Trophoblast cell (in vitro differentiated cells and primary cell): ENCODE measurements around the gene KCNQ1.
A peak's percentile ranks its signal among the peaks of the same experiment; 100 is the strongest.

Experiments
- DNase-seq, 2 donors: peaks; one replicate each; pipeline ENCODE4 v3.0.0-alpha.2; 2016
- H2AFZ ChIP-seq: 2 replicates; pipeline ENCODE4 v1.6.1; 2013; ENCODE audit warnings: low read length, moderate library complexity, mild to moderate bottlenecking; ENCODE audit not compliant: insufficient read depth, poor library complexity
- H2AK5ac ChIP-seq: 2 replicates; pipeline ENCODE4 v1.6.1; 2013; ENCODE audit warnings: mild to moderate bottlenecking, low read length
- H2BK120ac ChIP-seq: 2 replicates; pipeline ENCODE4 v1.6.1; 2013; ENCODE audit warnings: low read length, mild to moderate bottlenecking, moderate library complexity; ENCODE audit not compliant: insufficient read depth, poor library complexity
- H2BK12ac ChIP-seq: 2 replicates; pipeline ENCODE4 v1.6.1; 2013; ENCODE audit warnings: mild to moderate bottlenecking, low read length, moderate library complexity
- H2BK5ac ChIP-seq: 2 replicates; pipeline ENCODE4 v1.6.1; 2013; ENCODE audit warnings: low read length, low read depth, moderate library complexity, mild to moderate bottlenecking; ENCODE audit not compliant: poor library complexity
- H3K14ac ChIP-seq: 2 replicates; pipeline ENCODE4 v1.6.1; 2013; ENCODE audit warnings: mild to moderate bottlenecking, low read length
- H3K18ac ChIP-seq: 2 replicates; pipeline ENCODE4 v1.6.1; 2013; ENCODE audit warnings: mild to moderate bottlenecking, low read length
- H3K23ac ChIP-seq: 2 replicates; pipeline ENCODE4 v1.6.1; 2013; ENCODE audit warnings: low read length
- H3K27ac ChIP-seq: 2 replicates; pipeline ENCODE4 v1.5.1; 2013; ENCODE audit warnings: low read depth, mild to moderate bottlenecking, inconsistent platforms, low read length, moderate library complexity
- H3K27me3 ChIP-seq: 2 replicates; pipeline ENCODE4 v1.6.1; 2013; ENCODE audit warnings: inconsistent platforms, mild to moderate bottlenecking, low read length, moderate library complexity; ENCODE audit not compliant: insufficient read depth
- H3K36me3 ChIP-seq, 2 experiments: 1 replicate in 1 of 2; 2 replicates in 1 of 2; pipeline ENCODE4 v1.6.1; 2013; ENCODE audit warnings: low read length in 2 of 2, mild to moderate bottlenecking in 2 of 2, moderate library complexity in 1 of 2; ENCODE audit not compliant: insufficient read depth in 2 of 2, control insufficient read depth in 1 of 2
- H3K4ac ChIP-seq: 2 replicates; pipeline ENCODE4 v1.6.1; 2013; ENCODE audit warnings: low read depth, mild to moderate bottlenecking, low read length, moderate library complexity
- H3K4me1 ChIP-seq, 2 experiments: 1 replicate in 1 of 2; 2 replicates in 1 of 2; pipeline ENCODE4 v1.6.1; 2013; ENCODE audit warnings: low read length in 2 of 2, mild to moderate bottlenecking in 2 of 2, moderate library complexity in 1 of 2; ENCODE audit not compliant: insufficient read depth in 2 of 2, control insufficient read depth in 1 of 2
- H3K4me2 ChIP-seq: 2 replicates; pipeline ENCODE4 v1.6.1; 2013; ENCODE audit warnings: inconsistent platforms, mild to moderate bottlenecking, low read length, moderate library complexity
- H3K4me3 ChIP-seq: 2 replicates; pipeline ENCODE4 v1.5.1; 2013; ENCODE audit warnings: mild to moderate bottlenecking, low read depth, low read length, inconsistent platforms
- H3K79me1 ChIP-seq: one replicate; pipeline ENCODE4 v1.6.1; 2013; ENCODE audit warnings: low read length
- H3K79me2 ChIP-seq: 2 replicates; pipeline ENCODE4 v1.6.1; 2013; ENCODE audit warnings: low read length, mild to moderate bottlenecking; ENCODE audit not compliant: control insufficient read depth, insufficient read depth, poor library complexity
- H3K9ac ChIP-seq: 2 replicates; pipeline ENCODE4 v1.6.1; 2013; ENCODE audit warnings: mild to moderate bottlenecking, low read length
- H3K9me3 ChIP-seq: 2 replicates; pipeline ENCODE4 v1.6.1; 2013; ENCODE audit warnings: low read depth, mild to moderate bottlenecking, control low read depth, inconsistent platforms, low read length; ENCODE audit not compliant: insufficient read depth
- H4K12ac ChIP-seq: 2 replicates; pipeline ENCODE4 v1.6.1; 2013; ENCODE audit warnings: low read depth, mild to moderate bottlenecking, low read length, moderate library complexity
- H4K8ac ChIP-seq: 2 replicates; pipeline ENCODE4 v1.6.1; 2013; ENCODE audit warnings: low read depth, mild to moderate bottlenecking, low read length, moderate library complexity
- H4K91ac ChIP-seq: one replicate; pipeline ENCODE4 v1.6.1; 2013; ENCODE audit warnings: low read depth, mild to moderate bottlenecking, low read length, moderate library complexity
- WGBS: extraction: QIAGEN DNeasy Blood & Tissue Kit; methylation state at CpG from one replicate; pipeline ENCODE4 v1.1.7; 2013; ENCODE audit warnings: missing lambda C conversion rate; ENCODE audit not compliant: insufficient read length, insufficient coverage; ENCODE audit errors: extremely low coverage; 5-methylcytosine and 5-hydroxymethylcytosine counted together

Gene KCNQ1

GRCh38 chr11:2652333-2653197 lies 207.8 kb downstream of the KCNQ1 start:
- Histone ChIP-seq H3K79me2 (no peaks in the 10 kb centered on the region), H4K12ac (no peak overlapping the region), H3K4me1 (peaks cover 10 to 11% of the 10 kb centered on the region in 2 experiments), H3K4me3 (no peak overlapping the region), H3K9ac (no peak overlapping the region), H3K27ac (no peak overlapping the region), H3K4ac (no peak overlapping the region), H2AFZ (no peak overlapping the region), H2BK5ac (no peak overlapping the region), H3K4me2 (no peak overlapping the region), H2AK5ac (no peak overlapping the region), H4K8ac (no peak overlapping the region), H2BK120ac (no peak overlapping the region), H3K9me3 (peaks cover 35% of the 10 kb centered on the region), H3K23ac (no peak overlapping the region), H3K79me1 (no peaks in the 10 kb centered on the region), H3K27me3 (no peaks in the 10 kb centered on the region), H3K36me3 (no peaks in the 10 kb centered on the region), H2BK12ac (no peak overlapping the region), H4K91ac (no peak overlapping the region), H3K14ac (no peak overlapping the region), H3K18ac (no peak overlapping the region)
- DNase-seq: peak in 1 of 2 donors; percentile 4
- WGBS: no CpG with 5 or more reads among the region's 11 CpGs

GRCh38 chr11:2653198-2653551 lies 208.4 kb downstream of the KCNQ1 start:
- no peak for DNase-seq
- Histone ChIP-seq H3K36me3 (no peaks in the 10 kb centered on the region), H3K27me3 (no peaks in the 10 kb centered on the region), H4K91ac (no peak overlapping the region), H3K79me1 (no peaks in the 10 kb centered on the region), H3K4ac (no peak overlapping the region), H4K8ac (no peak overlapping the region), H3K9ac (no peak overlapping the region), H3K18ac (no peak overlapping the region), H3K14ac (no peak overlapping the region), H2BK5ac (no peak overlapping the region), H3K79me2 (no peaks in the 10 kb centered on the region), H2AFZ (no peak overlapping the region), H3K23ac (no peak overlapping the region), H2BK12ac (no peak overlapping the region), H3K4me2 (no peak overlapping the region), H2AK5ac (no peak overlapping the region), H3K4me3 (no peak overlapping the region), H3K27ac (no peak overlapping the region), H2BK120ac (no peak overlapping the region), H4K12ac (no peak overlapping the region), H3K4me1 (peaks cover 10 to 11% of the 10 kb centered on the region in 2 experiments), H3K9me3 (peaks cover 33% of the 10 kb centered on the region)
- WGBS: no CpG with 5 or more reads among the region's 1 CpG

GRCh38 chr11:2653930-2654739 lies 209.3 kb downstream of the KCNQ1 start:
- Histone ChIP-seq H2BK120ac (no peak overlapping the region), H3K4me1 (peaks cover 10 to 11% of the 10 kb centered on the region in 2 experiments), H3K23ac (no peak overlapping the region), H2BK5ac (no peak overlapping the region), H3K79me2 (no peaks in the 10 kb centered on the region), H3K9ac (no peak overlapping the region), H4K91ac (no peak overlapping the region), H3K4ac (no peak overlapping the region), H3K14ac (no peak overlapping the region), H3K27me3 (no peaks in the 10 kb centered on the region), H3K36me3 (no peaks in the 10 kb centered on the region), H2AK5ac (no peak overlapping the region), H2BK12ac (no peak overlapping the region), H3K27ac (no peak overlapping the region), H3K9me3 (peaks cover 33% of the 10 kb centered on the region), H3K4me2 (no peak overlapping the region), H4K8ac (no peak overlapping the region), H4K12ac (no peak overlapping the region), H3K79me1 (no peaks in the 10 kb centered on the region), H3K4me3 (no peak overlapping the region), H2AFZ (no peak overlapping the region), H3K18ac (no peak overlapping the region)
- no peak for DNase-seq
- no CpG with 5 or more reads among the region's 16 CpGs for WGBS

GRCh38 chr11:2655016-2655719 lies 210.4 kb downstream of the KCNQ1 start:
- H2AFZ ChIP-seq: no peak overlapping the region
- no peak overlapping the region for H4K12ac ChIP-seq
- no peak overlapping the region for H4K8ac ChIP-seq
- H3K79me1 ChIP-seq: no peaks in the 10 kb centered on the region
- H3K27ac ChIP-seq: no peak overlapping the region
- H2AK5ac ChIP-seq: no peak overlapping the region
- no peaks in the 10 kb centered on the region for H3K79me2 ChIP-seq
- no peak overlapping the region for H3K4ac ChIP-seq
- H3K4me3 ChIP-seq: no peak overlapping the region
- H3K18ac ChIP-seq: no peak overlapping the region
- no peak overlapping the region for H2BK12ac ChIP-seq
- H3K4me1 ChIP-seq: peaks cover 10 to 11% of the 10 kb centered on the region in 2 experiments
- no peak overlapping the region for H4K91ac ChIP-seq
- no peak overlapping the region for H3K14ac ChIP-seq
- WGBS: no CpG with 5 or more reads among the region's 6 CpGs
- no peak overlapping the region for H3K4me2 ChIP-seq
- no peaks in the 10 kb centered on the region for H3K36me3 ChIP-seq
- H3K9ac ChIP-seq: no peak overlapping the region
- no peak overlapping the region for H2BK120ac ChIP-seq
- H2BK5ac ChIP-seq: no peak overlapping the region
- H3K23ac ChIP-seq: no peak overlapping the region
- H3K27me3 ChIP-seq: no peaks in the 10 kb centered on the region
- no peak for DNase-seq
- peaks cover 33% of the 10 kb centered on the region for H3K9me3 ChIP-seq
